ENCODE data around the gene MED13L. TPM values are rescaled to one million over a fixed set of nuclear protein-coding genes. Genes with fewer than 3 reads are reported as not detected.

The MED13L gene
- total RNA-seq, 2 donors from 2014 or later: 55.0 to 64.1 TPM

- no peaks in the 10 kb centered on the region for H3K27me3 ChIP-seq
- H3K9me3 ChIP-seq: no peaks in the 10 kb centered on the region
- H3K27ac ChIP-seq: no peak overlapping the region
- no peak for TF ChIP-seq CTCF (IDR thresholded peaks at IDR 0.05)
- no peak for DNase-seq (ENCODE audit: low spot score)
- peaks cover 0 to 19% of the 10 kb centered on the region in 2 donors for H3K4me1 ChIP-seq
- no peak overlapping the region for H3K4me3 ChIP-seq
- no peaks in the 10 kb centered on the region for H3K36me3 ChIP-seq
Measured at GRCh38 chr12:116074686-116075085, 202.8 kb downstream of the MED13L start.

- no peak for DNase-seq (ENCODE audit: low spot score)
- Histone ChIP-seq H3K4me1 (peaks cover 0 to 40% of the 10 kb centered on the region in 2 donors), H3K36me3 (no peaks in the 10 kb centered on the region), H3K27ac (no peak overlapping the region), H3K27me3 (no peaks in the 10 kb centered on the region), H3K9me3 (no peaks in the 10 kb centered on the region), H3K4me3 (no peak overlapping the region)
- no peak for TF ChIP-seq CTCF (IDR thresholded peaks at IDR 0.05)
Measured at GRCh38 chr12:116071555-116072230, 205.8 kb downstream of the MED13L start.

GRCh38 chr12:116070444-116070843 is 207.0 kb downstream of the MED13L start:
- H3K27me3 ChIP-seq: no peaks in the 10 kb centered on the region
- no peak overlapping the region for H3K27ac ChIP-seq
- no peak for TF ChIP-seq CTCF (IDR thresholded peaks at IDR 0.05)
- DNase-seq (ENCODE audit: low spot score): no peak
- H3K4me3 ChIP-seq: no peak overlapping the region
- H3K36me3 ChIP-seq: no peaks in the 10 kb centered on the region
- peaks cover 0 to 48% of the 10 kb centered on the region in 2 donors for H3K4me1 ChIP-seq
- no peaks in the 10 kb centered on the region for H3K9me3 ChIP-seq

GRCh38 chr12:116069943-116070342 is 207.6 kb downstream of the MED13L start:
- Histone ChIP-seq H3K27ac (no peak overlapping the region), H3K27me3 (no peaks in the 10 kb centered on the region), H3K36me3 (no peaks in the 10 kb centered on the region), H3K9me3 (no peaks in the 10 kb centered on the region), H3K4me1 (peaks cover 0 to 47% of the 10 kb centered on the region in 2 donors), H3K4me3 (no peak overlapping the region)
- no peak for TF ChIP-seq CTCF (IDR thresholded peaks at IDR 0.05)
- DNase-seq (ENCODE audit: low spot score): no peak

GRCh38 chr12:116068853-116069252 is 208.6 kb downstream of the MED13L start:
- Histone ChIP-seq H3K4me1 (peaks cover 0 to 43% of the 10 kb centered on the region in 2 donors), H3K27ac (no peak overlapping the region)
- no peak for TF ChIP-seq CTCF (IDR thresholded peaks at IDR 0.05)

GRCh38 chr12:116068371-116068770 is 209.1 kb downstream of the MED13L start:
- no peaks in the 10 kb centered on the region for H3K9me3 ChIP-seq
- no peak overlapping the region for H3K4me3 ChIP-seq
- no peaks in the 10 kb centered on the region for H3K36me3 ChIP-seq
- H3K27ac ChIP-seq: peak overlapping the region in 1 of 2 donors; percentile 47
- TF ChIP-seq CTCF (IDR thresholded peaks at IDR 0.05): no peak
- H3K27me3 ChIP-seq: no peaks in the 10 kb centered on the region
- DNase-seq (ENCODE audit: low spot score): no peak
- peaks cover 0 to 44% of the 10 kb centered on the region in 2 donors for H3K4me1 ChIP-seq

More at GRCh38 chr12:116068853-116069252, 208.6 kb downstream of the MED13L start:
- Histone ChIP-seq H3K4me3 (no peak overlapping the region), H3K36me3 (no peaks in the 10 kb centered on the region), H3K27me3 (no peaks in the 10 kb centered on the region), H3K9me3 (no peaks in the 10 kb centered on the region)
- no peak for DNase-seq (ENCODE audit: low spot score)

All from right atrium auricular region (tissue), 2 donors.